Embryonic facial prominence (tissue), 1 donor: ENCODE measurements around the gene CPNE4.

Source experiments
- DNase-seq: peaks from one replicate; pipeline ENCODE4 v3.0.0-alpha.2; 2016; ENCODE audit errors: extremely low spot score

The CPNE4 gene

DNA sequence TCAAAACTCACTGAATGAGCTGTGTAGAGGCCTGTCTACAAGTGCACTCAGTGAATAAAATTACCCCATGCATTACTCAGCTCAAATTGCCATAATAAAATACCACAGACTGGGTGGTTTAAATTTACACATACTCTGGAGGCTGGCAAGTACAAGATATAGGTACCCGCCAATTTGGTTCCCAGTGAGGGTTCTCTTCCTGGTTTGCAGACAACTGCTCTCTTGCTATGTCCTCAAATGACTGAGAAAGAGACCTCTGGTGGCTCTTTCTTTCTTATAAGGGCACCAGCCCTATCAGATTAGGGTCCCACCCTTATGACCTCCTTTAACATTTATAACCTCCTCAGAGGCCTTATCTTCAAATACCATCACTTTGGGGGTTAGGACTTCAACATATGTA lies 237.0 kb downstream of the CPNE4 start:
- no peak for DNase-seq

DNA sequence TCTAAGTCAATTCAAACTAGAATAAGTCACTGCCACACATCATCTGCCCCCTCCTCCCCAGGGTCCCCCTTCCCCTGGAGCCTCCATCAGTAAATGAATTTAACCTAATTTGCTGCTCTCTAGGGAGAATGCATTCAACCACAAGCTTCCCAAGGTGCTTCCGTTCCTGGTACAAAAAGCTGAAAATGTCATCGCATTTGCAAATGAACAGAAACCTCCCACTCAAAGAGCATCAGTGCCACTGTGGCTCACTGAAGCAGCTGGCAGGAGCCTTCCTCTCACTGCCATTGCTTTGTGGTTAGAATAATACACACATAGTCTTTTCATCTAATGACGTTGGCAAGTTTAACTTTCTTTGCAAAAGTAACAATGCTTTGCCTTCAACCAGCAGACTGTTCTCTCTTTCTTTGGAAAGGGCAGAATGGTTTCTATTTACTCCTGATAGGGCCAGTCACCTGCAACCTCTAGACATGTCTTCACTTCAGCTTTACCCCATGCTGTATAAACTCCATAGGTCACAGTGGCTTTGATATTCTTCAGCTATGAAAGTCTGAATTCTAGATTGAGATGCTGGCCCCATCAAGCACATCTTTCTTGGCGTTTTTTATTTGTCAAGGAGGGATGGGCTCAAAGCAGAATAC lies 238.1 kb downstream of the CPNE4 start:
- DNase-seq, result no peak

DNA sequence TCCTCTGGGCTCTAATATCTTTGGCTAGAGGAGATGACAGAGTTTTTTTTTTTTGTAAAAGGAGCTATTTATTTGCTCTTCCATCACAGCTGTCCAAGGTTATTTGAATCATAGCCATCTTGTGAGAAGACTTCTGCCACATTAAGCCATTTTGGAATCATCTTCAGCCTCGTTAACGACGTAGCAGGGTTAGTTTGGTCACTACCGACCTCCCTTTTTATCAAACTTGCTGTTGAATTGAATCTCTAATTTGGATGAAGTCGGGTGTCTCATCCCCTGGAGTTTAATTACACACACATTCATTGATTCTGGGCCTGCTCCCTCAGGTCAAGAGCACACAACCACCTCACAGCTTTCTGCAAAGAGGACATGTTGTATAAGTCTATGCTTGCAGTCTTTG lies 238.7 kb downstream of the CPNE4 start:
- DNase-seq, result no peak

DNA sequence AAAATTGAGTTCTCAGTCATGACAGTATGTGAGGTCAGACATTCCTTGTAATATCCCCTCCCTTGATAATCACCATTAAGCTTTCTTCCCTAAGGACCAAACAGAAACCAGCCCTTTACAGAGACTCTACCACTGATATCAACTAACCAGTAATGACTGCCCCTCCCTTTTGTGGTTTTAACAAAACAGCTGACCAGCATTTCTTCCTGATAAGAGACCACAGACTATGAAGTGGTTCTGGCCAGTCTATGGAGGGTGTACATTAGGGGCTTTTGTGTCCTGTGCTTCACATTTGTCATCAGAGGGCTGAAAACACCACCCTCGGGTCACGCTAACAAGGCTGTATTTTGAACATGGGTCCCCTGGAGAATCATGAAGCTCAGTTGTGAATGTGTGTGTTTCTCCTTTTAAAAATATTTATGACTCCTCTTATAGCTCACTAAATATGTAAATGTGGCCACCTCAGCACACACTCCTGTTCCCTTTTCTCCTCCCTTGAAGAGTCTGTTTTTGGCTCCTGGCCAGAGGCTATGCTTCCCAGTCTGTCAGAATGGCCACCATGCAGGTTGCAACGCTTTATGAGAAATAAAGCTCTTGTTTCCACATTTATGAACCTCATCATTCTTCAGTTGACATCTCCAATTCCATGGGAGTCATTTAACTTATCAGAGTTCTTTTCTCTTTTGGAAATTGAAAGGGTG lies 239.3 kb downstream of the CPNE4 start:
- no peak for DNase-seq

DNA sequence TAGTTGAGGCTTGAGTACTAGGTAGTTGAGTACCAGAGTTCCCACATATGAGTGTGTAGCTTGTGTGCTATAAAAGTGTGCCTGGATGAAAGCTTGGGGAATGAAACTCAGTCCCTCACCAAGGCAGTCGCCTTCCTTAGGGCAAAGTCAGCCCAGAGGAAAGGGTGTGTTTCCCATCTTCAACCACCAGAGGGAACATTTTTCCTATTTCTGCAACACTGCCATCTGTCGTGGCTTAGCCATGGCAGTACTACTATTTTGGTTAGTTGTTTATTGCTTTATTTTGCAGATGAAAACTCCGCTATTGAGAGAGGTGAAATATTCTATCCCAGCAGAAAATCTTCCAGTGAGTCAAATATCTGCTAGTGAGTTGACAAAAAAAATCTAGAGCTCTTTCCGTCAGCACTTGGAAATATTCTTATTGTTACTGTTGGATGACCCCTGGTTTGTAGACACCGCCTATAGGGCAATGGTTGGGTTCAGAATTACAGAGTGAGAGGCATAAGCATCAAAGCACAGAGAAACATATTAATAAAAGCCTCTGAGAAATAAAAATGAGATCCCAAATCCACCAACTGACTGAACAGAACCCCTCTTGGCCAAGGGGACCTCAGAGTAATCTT lies 239.9 kb downstream of the CPNE4 start:
- no peak for DNase-seq

DNA sequence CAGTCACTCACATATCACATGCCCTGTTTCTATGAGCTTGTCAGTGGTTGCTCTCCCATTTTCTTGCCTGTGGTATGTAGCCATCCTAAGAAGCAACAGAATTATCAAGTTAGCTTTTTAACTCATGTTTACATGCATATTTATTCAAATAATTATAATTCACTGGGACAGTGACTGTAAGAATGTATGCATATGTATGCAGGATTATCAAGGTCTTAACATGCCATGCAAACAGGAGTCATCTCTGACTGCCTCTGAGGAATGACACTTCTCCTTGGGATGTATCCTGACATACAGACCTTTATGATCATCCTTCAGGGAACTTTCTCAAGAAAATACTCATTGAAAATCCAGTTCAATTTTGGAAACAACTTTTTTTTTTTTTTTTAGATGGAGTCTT lies 240.9 kb downstream of the CPNE4 start:
- DNase-seq, result no peak

DNA sequence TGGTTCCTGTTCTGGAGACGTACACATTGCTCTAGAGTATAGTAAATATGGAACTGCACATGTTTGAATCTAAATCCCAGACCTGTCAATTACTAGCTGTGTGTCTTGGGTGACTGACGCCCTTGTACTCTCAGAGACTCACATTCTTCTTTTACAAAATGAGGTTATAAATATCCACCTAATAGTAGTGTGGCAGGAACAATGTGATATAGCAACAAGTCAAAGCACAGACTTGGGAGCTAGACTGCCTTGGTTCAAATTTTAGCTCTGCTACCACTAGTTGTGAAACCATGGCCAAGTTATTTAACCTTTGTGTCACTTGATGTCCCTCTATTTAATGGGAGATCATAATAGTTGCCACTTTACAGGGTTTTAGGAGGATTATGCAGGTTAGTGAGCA lies 245.6 kb downstream of the CPNE4 start:
- no peak for DNase-seq

DNA sequence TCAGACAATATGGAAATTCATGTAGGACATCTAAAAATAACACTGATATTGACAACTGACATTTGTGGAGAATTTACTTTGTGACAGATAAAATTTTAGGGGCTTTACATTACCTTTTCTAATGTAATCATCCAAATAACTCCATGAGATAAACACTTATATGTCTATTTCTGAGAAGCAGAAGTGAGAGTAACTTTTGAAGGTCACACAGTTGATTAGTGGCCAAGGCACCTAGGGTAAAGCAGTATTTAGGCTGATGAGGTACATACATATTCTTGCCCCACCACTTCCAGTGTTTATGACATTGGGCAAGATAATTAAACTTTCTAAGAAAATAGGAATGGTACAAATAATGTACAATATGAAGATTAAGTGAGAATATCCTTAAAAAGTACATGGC lies 248.4 kb downstream of the CPNE4 start:
- DNase-seq, result no peak

DNA sequence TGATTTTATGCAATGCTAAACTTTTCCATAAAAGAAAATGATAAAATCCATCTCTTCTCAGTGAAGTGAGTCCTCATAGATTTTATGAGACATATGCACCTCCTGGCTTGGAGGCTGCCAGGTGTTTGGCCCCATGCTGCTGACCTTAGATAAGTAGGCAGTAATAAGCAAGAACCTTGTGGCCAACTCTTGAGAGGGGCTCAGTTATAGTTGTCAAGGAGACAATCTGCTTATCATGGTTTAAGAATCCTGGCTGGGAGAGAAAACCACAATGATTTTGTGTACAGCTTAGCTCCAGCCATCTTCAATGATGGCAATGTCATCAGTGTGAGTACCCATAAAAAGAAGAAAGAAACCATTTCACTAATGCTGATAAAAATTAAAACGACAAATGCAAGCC lies 252.1 kb downstream of the CPNE4 start:
- DNase-seq, result no peak

DNA sequence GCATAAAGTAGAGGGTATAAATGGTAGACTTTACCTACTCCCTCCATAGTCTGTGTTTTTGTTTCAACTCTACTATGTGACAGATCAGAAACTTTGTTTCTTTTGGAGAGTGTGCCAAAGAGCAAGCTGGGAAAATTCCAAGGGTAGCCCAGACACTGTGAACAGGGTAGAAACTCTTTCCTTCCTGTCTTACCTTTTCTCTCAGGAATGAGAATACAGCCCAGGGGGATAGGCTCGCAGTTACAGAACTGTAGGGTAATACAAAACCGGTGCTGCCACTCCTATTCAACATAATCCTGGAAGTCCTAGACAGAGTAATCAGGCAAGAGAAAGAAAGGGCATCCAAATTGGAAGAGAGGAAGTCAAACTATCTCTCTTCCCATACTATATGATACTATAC lies 256.3 kb downstream of the CPNE4 start:
- no peak for DNase-seq

DNA sequence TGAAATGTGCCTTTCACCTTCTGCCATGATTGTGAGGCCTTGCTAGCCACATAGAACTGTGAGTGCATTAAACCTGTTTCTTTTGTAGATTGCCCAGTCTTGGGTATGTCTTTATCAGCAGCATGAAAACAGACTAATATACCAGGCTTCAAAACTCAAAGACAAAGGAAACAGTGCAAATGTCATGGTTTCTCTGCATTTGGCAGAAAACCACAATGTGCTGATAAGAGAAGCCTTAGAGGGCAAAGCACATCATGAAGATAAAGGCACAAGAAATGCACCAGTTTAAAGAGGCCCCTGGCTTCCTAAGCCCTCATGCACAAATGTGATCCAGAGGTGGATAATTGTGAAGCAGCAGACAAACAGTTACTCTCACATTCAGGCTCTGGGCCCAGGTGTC lies 259.2 kb downstream of the CPNE4 start:
- DNase-seq, result no peak

DNA sequence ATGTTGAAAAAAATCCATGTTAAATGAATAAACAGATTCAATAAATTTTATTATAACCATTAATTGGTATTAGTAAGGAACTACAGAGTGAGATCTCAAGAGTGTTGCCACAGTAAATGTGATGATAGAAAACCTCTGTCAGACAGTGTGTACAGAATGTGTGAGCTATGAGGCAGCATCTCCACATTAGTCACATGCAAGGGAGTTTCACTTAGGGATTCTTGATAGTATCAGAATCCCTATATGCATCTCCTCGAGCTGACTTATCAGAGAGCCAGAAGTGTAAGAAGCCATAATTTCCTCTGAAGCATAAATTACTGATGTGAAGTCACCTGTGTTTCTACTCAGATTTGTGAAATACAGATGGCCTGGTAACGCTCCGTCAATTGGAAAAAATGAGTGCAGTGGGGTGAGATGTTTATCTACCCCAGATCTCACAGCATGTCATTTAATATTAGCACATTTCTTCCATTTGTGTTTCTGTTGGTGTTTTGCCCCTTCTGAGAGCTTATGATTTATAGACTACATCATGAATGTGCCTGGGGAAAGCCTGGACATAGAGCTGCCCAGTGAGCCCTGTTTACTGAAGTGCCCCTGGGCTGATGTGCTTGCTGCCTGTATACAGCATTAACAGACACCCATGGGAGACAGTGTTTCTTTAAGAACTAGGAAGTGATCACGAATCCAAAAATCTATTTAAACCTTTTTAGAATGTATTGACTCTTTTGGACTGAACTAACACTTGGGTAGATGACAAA lies 262.4 kb downstream of the CPNE4 start:
- DNase-seq, result no peak

DNA sequence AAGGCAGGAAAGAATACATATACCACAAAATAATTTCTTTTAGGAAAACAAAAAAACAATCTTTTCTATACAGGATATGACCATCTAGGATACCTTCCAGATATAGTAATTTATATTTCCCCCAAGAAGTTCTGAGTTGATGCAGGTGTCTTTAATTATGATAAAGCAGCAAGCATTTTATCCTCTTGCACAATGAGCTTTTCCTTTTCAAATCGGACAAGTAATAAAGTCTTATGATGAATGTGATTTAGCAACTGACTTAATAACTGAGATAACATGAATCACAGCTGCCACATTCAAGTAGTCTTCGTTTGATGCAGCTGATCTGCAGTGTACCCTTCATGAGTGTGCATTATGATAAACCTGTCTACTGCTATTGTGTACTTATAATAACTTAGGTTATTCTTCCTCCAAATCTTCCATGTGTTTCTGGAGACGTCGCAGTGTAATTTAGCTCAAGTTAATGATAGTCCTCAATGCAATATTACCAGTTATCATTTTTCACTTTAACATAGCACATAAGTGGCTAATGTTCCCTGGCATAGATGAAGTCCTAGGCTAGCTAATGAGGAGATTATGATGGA lies 271.7 kb downstream of the CPNE4 start:
- no peak for DNase-seq

DNA sequence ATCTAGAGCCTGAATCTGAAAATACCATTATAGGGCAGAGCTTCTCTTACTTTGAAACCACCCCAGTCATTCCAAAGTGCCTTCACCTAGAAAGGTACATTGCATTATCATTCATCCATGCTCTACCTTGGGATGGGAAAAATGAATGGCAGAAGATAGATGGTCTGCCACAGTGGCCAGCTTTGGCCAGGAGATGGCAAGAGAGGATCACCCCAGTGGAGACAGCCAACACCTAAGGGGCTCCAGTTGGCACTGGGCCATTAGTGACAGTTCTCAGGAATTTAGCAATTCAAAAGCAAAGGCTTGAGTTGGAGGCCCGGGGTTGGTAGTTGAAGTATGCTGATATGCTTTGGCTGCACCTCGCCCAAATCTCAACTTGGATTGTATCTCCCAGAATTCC lies 278.4 kb downstream of the CPNE4 start:
- no peak for DNase-seq

DNA sequence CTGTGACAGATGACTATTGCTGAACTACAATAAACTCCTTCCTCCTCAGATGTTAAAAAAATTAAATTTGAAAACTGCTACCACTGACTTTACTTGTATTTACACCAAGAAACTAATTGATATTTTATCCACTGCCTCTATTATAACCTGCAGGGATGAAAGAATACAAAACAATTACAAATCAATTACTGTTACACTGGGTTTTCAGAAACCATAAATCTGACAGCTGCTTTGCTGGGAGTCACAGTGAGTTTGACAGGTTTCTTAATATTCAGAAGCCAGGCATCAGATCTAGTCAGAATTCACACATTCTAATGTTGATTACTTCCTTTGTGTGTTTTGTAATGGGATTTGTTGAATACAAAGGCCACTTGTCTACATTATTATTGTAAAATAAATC lies 279.4 kb downstream of the CPNE4 start:
- DNase-seq, result no peak

DNA sequence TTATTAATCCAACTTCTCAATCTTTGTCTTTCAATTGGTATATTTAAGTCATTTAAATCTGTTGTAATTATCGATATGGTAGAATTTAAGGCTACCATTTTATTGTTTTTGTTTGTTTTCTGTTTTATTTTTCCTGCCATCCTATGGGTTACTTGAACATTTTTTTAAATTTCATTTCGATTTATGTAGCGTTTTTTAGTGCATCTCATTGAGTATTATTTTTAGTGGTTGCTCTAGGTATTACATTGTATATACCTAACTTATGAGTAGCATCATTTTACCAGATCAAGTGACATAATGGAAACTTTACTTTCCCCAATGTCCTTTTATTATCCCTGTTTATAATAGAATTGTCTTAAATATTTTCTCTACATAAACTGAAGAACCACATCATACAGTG lies 284.6 kb downstream of the CPNE4 start:
- no peak for DNase-seq

DNA sequence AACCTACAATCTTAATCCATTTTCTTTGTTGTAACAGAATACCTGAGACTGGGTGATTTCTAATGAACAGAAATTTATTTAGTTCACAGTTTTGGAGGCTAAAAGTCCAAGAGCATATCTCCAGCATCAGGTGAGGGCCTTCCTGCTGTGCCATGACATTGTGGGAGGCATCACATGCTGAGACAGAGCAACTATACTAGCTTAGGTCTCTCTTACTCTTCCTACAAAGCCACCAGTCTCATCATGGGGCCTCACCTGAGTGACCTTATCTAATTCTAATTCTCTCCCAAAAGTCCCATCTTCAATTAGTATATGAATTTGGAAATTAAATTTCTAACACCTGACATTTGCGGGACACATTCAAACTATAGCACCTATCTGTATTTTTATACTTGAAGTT lies 285.0 kb downstream of the CPNE4 start:
- DNase-seq, result no peak

DNA sequence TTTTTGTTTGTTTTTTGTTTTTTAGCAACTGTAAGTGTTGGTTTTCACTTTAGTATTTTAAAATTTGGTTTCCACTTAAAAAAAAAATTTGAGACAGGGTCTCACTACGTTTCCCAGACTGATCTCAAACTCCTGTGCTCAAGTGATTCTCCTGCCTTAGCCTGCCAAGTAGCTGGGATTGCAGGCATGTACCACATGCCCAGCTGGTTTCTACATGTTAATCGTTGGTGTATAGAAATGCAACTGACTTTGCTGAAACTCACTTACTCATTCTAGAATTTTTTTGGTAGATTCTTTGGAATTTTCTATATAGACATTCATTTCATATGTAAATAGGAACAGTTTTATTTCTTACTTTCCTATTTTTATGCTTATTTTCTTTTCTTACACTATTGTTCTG lies 287.3 kb downstream of the CPNE4 start:
- DNase-seq, result no peak

DNA sequence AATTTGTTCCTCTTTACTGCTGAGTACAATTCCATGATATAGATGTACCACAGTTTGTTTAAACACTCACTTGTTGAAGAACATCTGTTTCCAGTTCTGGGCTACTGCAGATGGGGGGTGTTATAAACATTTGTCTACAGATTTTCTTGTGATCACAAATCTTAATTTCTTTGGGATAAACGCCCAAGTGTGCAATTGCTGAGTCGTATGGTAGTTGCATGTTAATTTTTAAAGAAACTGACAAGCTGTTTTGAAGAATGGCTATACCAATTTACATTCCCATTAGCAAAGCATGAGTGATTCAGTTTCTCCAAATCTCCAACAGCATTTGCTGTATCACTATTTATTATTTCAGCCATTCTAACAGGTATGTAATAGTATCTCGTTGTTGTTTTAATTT lies 290.0 kb downstream of the CPNE4 start:
- no peak for DNase-seq

DNA sequence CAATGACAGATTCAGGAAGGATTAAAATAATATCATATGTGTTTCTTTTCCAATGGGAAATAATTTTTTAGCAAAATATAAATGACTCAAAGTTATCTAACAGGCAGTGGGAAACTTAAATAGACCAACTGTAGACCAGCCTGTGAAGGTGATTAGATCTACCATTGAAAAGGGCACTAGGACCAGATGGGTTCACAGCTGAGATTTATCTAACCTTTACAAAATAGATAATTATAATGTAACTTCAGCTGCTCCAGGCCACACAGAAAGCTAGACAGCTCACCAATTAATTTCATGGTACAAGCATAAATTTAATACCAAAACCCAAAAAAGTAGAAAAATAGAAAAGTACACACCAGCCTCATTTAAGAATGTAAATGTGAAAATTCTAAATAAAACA lies 291.7 kb downstream of the CPNE4 start:
- DNase-seq, result no peak

DNA sequence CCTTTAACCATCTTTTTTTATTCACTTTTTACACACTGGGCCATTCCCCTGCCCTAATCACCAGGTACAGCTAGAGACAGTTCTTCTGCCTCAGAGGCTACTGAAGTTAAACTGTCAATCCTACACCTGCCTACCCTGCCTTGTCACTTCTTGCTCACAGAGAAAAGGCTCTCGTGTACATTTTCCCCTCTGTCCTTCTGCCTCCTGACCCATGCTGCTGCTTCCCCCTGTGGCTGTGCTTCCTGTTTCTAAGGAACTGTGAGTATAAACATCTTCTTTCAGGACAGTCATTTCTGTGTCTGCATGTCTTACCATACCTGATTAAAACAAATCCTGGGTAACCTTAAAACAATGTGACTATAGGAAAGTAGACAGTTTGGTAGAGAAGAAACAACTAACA lies 295.6 kb downstream of the CPNE4 start:
- no peak for DNase-seq

DNA sequence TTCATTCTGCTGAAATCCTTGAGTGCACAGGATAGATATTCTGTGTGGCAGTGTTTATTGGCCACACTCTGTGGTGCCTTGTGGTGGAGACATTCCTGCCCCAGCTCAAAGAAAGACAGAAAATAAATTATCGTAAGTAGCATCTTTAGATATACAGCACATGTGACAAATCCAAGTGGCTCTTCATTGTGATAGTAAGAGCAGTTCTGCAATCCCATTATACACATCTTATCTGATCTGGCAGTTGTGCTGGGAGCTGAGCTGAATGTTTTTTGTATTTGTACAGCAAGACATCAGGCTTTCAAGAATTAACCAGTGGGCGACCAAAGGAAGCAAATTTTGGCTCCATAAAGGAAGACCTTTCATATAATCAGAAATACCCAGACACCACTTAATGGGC lies 296.7 kb downstream of the CPNE4 start:
- no peak for DNase-seq
